ENCODE data around the gene TSSK3. TPM values are rescaled to one million over a fixed set of nuclear protein-coding genes. Genes with fewer than 3 reads are reported as not detected.
"Not testable (repeated sequence)": the region's sequence is repeated elsewhere in the genome, so short reads cannot be mapped to it uniquely, and the experiment has no call there.

TSSK3 gene
- total and polyA plus RNA-seq, 9 donors = 0.78 to 12.4 (median 4.0) TPM

DNA sequence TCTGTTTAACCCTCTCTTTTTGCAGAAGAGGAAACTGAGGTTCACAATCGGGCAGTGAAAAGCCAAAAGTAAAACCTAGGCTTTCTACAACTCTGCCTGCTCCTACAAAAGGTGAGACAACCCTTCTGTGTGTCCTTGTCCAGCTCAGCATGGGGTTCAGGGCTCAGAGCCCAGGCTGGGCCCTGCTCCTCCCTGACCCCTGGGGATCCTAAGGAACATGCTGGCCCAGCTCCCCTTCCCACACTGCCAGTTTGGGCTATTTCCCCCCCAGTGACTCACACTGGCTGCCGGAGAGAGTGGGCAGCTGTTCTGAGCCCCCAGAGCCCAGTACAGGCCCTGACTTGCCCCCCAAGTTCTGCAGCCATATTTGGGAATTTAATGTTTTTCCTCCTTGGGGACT, 8.9 kb upstream of the TSSK3 start:
- 9 to 20% (median 11%) methylated on average over 2 of the region's 2 CpGs for WGBS, 3 donors
- H3K4me1 ChIP-seq (ENCODE audit: insufficient read depth) = peaks cover 24% of the 10 kb centered on the region

DNA sequence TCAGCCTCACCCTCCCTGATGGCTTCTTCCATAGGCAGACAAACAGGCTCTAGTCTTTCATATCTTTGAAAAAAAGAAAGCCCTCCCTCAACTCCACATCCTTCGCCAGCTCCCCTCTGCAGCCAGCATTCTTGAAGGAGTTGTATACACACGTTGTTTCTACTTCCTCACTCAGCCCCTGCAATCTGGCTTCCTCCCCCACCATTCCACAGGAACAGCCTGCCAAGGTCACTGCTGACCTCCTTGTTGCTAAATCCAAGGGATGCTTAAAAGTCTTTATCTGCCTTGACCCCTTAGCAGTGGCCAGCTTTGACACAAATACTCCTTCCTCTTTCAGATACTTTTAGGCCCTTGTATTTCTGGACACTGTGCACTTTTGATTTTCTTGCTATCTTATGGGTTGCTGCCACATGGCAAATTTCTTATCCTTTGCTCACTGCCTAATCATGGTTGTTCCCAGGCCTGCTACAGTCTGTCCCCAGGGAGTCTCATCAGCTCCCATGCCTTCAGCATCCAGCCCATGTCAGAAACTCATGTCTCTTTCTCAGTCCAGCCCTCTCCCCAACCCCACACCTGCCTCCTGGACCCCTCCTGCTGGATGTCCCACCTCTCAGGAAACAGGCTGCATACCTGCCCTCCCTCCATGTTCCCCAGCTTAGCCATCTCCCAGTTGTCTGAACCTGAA, 8.3 kb upstream of the TSSK3 start:
- no peaks in the 10 kb centered on the region for H3K9me3 ChIP-seq
- peak; percentile 88 to 96 (median 93) for DNase-seq
- H3K4me3 ChIP-seq = no peak overlapping the region
- intact Hi-C loops (cut with DNase I) = no loop called here
- H3K4me1 ChIP-seq (ENCODE audit: insufficient read depth) = peaks cover 24% of the 10 kb centered on the region
- H3K36me3 ChIP-seq = no peaks in the 10 kb centered on the region
- peak overlapping the region; percentile 90 to 94 for H3K27ac ChIP-seq
- 2 to 4% (median 2%) methylated on average over 2 of the region's 2 CpGs for WGBS, 3 donors
- H3K27me3 ChIP-seq = no peaks in the 10 kb centered on the region
- TF ChIP-seq EP300 (IDR thresholded peaks at IDR 0.05) (no peak), POLR2A (IDR thresholded peaks at IDR 0.05) (no peak)
- TF ChIP-seq, protein P1, sequence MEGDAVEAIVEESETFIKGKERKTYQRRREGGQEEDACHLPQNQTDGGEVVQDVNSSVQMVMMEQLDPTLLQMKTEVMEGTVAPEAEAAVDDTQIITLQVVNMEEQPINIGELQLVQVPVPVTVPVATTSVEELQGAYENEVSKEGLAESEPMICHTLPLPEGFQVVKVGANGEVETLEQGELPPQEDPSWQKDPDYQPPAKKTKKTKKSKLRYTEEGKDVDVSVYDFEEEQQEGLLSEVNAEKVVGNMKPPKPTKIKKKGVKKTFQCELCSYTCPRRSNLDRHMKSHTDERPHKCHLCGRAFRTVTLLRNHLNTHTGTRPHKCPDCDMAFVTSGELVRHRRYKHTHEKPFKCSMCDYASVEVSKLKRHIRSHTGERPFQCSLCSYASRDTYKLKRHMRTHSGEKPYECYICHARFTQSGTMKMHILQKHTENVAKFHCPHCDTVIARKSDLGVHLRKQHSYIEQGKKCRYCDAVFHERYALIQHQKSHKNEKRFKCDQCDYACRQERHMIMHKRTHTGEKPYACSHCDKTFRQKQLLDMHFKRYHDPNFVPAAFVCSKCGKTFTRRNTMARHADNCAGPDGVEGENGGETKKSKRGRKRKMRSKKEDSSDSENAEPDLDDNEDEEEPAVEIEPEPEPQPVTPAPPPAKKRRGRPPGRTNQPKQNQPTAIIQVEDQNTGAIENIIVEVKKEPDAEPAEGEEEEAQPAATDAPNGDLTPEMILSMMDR (IDR thresholded peaks at IDR 0.05) = no peak

More for the DNA sequence above, 8.9 kb upstream of the TSSK3 start:
- intact Hi-C loops (cut with DNase I) = no loop called here
- TF ChIP-seq EP300 (IDR thresholded peaks at IDR 0.05) (no peak), POLR2A (IDR thresholded peaks at IDR 0.05) (no peak)
- TF ChIP-seq, protein P1 (IDR thresholded peaks at IDR 0.05) = no peak
- H3K27ac ChIP-seq = peak overlapping the region; percentile 90 to 94
- no peaks in the 10 kb centered on the region for H3K27me3 ChIP-seq
- no peaks in the 10 kb centered on the region for H3K9me3 ChIP-seq
- H3K4me3 ChIP-seq = no peak overlapping the region
- H3K36me3 ChIP-seq = no peaks in the 10 kb centered on the region
- peak; percentile 53 to 85 (median 71) for DNase-seq

DNA sequence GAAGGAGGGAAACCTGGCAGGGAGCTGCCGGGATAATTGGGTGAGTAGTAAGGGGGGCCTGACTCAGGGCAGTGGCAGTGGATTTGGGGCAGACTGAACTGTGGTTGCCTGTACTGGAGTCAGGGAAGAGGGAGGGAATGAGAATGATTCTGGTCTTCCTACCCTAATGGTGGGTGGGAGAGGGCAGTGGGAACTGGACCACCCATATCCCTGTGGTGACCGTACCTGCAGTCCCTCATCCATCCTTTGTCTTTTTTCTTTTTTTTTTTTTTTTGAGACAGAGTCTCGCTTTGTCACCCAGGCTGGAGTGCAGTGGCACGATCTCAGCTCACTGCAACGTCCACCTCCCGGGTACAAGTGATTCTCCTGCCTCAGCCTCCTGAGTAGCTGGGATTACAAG, 6.6 kb upstream of the TSSK3 start:
- DNase-seq; H3K4me3 ChIP-seq; H3K27me3 ChIP-seq; intact Hi-C loops (cut with DNase I); H3K36me3 ChIP-seq; H3K9me3 ChIP-seq: not testable (repeated sequence)
- Histone ChIP-seq H3K27ac (peak overlapping the region; percentile 9 to 94), H3K4me1 (ENCODE audit: insufficient read depth) (peaks cover 24% of the 10 kb centered on the region)
- 90 to 97% (median 93%) methylated on average over 6 of the region's 6 CpGs for WGBS, 3 donors

DNA sequence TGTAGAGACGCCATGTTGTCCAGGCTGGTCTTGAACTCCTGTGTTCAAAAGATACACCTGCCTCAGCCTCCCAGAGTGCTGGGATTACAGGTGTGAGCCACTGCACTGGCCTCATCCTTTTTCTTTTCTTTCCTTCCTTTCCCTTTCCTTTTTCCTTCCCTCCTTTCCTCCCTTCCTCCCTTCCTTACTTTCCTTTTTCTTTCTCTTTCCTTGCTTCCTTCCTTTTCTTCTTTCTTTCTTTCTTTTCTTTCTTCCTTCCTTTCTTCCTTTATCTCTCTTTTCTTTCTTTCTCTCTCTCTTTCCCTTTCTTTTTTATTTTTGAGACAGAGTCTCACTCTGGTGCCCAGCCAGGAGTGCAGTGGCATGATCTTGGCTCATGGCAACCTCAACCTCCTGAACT, 5.9 kb upstream of the TSSK3 start:
- H3K27ac ChIP-seq = no peak overlapping the region
- no peaks in the 10 kb centered on the region for H3K27me3 ChIP-seq
- TF ChIP-seq EP300 (IDR thresholded peaks at IDR 0.05) (no peak), POLR2A (IDR thresholded peaks at IDR 0.05) (no peak)
- TF ChIP-seq, protein P1 (IDR thresholded peaks at IDR 0.05) = no peak
- intact Hi-C loops (cut with DNase I) = no loop called here
- H3K4me3 ChIP-seq = no peak overlapping the region
- H3K9me3 ChIP-seq = no peaks in the 10 kb centered on the region
- H3K36me3 ChIP-seq = no peaks in the 10 kb centered on the region
- 93 to 100% (median 96%) methylated on average over 1 of the region's 1 CpG for WGBS, 3 donors
- no peak for DNase-seq
- H3K4me1 ChIP-seq (ENCODE audit: insufficient read depth) = peaks cover 28% of the 10 kb centered on the region

DNA sequence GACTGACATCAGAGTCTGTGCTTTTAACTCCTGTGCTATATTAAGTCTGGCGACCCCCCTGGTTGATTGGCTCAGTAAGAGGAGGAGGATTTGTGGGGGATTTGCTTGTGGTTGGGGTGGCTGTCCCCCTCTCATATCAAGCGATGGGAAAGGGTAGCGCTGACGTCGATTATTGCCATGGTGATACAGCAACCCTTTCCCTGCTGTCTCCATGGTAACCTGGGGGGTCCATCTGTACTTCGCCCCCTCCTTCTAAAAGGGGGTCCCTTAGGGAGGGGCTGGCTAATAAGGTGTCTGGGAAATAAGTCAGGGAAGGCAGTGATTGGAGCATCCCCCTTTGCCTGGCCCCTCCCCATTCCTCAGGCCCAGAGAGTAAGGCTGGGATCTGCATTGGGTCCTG, 4.7 kb upstream of the TSSK3 start:
- H3K27ac ChIP-seq = no peak overlapping the region
- no peak for DNase-seq
- 43 to 55% (median 47%) methylated on average over 6 of the region's 6 CpGs for WGBS, 3 donors
- H3K36me3 ChIP-seq = no peaks in the 10 kb centered on the region
- peaks cover 27% of the 10 kb centered on the region for H3K4me1 ChIP-seq (ENCODE audit: insufficient read depth)
- TF ChIP-seq, protein P1 (IDR thresholded peaks at IDR 0.05) = no peak
- no peak overlapping the region for H3K4me3 ChIP-seq
- intact Hi-C loops (cut with DNase I) = no loop called here
- no peaks in the 10 kb centered on the region for H3K27me3 ChIP-seq
- H3K9me3 ChIP-seq = no peaks in the 10 kb centered on the region

Measured in ovary (tissue), 9 donors.